ENCODE data around the gene POC1A.

POC1A gene

DNA sequence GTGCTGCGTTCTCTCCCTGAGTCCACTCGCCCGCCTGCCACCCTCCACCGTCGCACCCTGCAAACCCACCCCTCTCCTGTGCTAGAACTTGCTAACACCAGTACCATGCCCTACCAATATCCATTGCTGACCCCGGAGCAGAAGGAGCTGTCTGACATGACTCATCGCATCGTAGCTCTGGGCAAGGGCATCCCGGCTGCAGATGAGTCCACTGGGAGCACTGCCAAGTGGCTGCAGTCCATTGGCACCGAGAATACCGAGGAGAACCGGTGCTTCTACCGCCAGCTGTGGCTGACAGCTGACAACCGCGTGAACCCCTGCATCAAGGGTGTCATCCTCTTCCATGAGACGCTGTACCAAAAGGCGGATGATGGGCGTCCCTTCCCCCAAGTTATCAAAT is 38.8 kb upstream of the POC1A start:
- TF ChIP-seq, protein P1, sequence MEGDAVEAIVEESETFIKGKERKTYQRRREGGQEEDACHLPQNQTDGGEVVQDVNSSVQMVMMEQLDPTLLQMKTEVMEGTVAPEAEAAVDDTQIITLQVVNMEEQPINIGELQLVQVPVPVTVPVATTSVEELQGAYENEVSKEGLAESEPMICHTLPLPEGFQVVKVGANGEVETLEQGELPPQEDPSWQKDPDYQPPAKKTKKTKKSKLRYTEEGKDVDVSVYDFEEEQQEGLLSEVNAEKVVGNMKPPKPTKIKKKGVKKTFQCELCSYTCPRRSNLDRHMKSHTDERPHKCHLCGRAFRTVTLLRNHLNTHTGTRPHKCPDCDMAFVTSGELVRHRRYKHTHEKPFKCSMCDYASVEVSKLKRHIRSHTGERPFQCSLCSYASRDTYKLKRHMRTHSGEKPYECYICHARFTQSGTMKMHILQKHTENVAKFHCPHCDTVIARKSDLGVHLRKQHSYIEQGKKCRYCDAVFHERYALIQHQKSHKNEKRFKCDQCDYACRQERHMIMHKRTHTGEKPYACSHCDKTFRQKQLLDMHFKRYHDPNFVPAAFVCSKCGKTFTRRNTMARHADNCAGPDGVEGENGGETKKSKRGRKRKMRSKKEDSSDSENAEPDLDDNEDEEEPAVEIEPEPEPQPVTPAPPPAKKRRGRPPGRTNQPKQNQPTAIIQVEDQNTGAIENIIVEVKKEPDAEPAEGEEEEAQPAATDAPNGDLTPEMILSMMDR (conservative IDR thresholded peaks at IDR 0.05; ENCODE audit: low read length) = no peak
- DNase-seq (ENCODE audit: low read depth) = peak; percentile 70
- H3K4me3 ChIP-seq (ENCODE audit: low read length) = no peak overlapping the region

DNA sequence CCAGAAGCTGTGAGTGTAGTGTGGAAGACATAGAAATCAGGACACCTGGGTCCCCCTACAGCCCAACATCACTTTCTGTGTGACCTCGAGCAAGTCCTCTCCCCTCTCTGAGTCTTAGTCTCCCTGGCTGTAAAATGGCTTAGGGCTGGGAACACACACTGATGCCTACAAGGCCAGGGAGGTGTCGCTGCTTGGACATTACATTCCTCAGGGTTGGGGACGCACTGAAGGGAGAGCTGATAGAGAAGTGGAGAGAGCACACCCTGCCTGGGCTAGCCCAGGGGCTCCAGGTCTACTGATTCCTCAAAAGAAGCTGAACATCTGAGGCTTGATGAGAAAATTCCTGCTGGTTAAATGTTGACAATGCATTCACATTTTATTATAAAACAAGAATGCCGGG is 37.4 kb upstream of the POC1A start:
- TF ChIP-seq, protein P1 (conservative IDR thresholded peaks at IDR 0.05; ENCODE audit: low read length) = no peak
- H3K4me3 ChIP-seq (ENCODE audit: low read length) = no peak overlapping the region
- DNase-seq (ENCODE audit: low read depth) = no peak

DNA sequence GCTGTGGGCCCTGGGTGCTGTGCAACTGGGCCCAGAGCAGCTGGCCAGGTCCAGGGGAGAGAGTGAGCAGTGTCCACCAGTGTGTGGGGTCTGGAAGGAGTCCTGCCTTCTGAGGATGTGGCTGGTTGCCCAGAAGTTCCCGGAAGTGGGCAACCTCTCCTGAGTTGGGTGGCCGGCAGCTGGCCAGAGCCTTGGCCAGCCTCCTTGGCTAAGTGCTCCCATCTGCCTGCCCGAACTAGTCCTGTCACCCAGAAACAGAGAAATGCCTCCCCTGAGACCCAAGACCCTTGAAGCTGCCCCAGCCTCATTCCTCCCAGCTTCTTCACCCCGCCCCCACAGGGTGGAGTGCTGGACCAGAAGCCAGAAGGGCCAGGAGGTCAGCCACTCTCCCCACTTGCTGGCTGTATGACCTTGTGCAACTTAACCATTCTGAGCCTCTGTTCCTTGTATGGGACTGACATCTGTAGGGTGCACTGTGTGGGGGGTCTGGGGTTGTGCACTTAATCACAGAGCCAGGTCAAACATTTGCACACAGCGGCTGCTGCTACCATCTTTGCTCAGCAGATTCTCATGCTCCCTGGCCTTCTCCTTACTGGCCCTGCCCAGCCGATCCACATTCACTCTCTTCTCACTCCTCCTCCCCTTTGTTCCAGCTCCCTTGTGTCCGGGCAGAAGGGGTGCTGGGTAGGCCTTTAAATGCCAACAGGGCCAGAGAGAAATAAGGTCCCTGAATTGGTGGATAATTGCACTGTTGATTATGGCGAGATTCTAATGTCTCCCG is 36.3 kb upstream of the POC1A start:
- peak; percentile 88 for DNase-seq (ENCODE audit: low read depth)
- no peak overlapping the region for H3K4me3 ChIP-seq (ENCODE audit: low read length)
- TF ChIP-seq, protein P1 (conservative IDR thresholded peaks at IDR 0.05; ENCODE audit: low read length) = no peak

DNA sequence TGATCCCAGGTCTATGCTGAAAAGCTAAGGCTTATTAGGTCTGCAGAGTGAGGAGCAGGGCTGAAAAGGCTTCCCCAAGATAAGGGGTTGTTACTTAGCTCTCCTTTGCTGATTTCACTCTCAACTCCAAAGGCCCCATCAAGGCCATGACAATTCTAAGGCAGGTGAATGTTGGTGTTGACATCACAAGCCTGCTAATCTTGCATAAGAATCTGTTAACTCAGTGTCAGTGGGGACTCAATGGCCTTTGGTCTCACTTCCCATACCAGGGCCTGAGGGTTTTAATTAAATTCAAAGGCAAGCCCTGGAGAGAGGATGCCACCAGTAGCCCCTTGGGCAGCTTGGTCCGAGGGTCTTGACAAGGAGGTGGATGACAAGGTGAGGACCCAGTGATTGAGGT is 34.3 kb upstream of the POC1A start:
- H3K4me3 ChIP-seq (ENCODE audit: low read length) = no peak overlapping the region
- TF ChIP-seq, protein P1 (conservative IDR thresholded peaks at IDR 0.05; ENCODE audit: low read length) = no peak
- DNase-seq (ENCODE audit: low read depth) = no peak

DNA sequence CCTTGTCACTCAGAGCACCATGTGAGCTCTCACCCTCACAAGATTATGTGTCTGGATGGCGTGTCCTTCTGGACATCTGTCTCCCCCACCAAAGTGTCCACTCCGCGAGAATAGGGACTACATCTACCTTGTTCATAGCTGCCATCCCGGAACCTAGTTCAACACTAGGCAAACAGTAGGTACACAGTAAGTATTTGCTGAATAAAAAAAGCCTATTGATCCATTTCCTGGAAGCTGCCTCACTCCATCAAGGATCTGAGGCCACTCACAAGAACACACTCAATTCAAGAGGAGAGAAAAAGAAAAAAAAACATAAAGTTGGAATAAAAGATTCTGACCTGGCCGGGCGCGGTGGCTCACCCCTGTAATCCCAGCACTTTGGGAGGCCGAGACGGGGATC is 32.5 kb upstream of the POC1A start:
- TF ChIP-seq, protein P1 (conservative IDR thresholded peaks at IDR 0.05; ENCODE audit: low read length) = no peak
- H3K4me3 ChIP-seq (ENCODE audit: low read length) = no peak overlapping the region
- DNase-seq (ENCODE audit: low read depth) = no peak

DNA sequence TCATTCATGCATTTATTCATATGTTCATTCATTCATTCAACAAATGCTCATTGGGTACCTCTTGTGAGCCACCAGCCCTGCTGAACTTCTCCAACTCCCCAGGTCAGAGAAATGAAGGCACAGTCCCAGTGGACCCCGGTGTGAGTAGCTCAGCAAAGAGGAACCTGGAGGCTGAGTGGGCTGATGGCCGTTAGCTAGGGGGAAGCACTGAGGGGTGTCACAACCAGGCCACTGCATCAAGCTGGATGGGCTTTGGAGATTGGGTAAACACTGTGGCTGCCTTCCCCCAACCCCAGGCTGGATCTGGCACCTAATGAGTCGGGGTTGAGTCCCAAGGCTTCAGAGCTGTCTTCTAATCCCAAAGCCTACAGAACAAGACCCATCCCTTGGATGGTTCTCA is 31.6 kb upstream of the POC1A start:
- no peak for DNase-seq (ENCODE audit: low read depth)

DNA sequence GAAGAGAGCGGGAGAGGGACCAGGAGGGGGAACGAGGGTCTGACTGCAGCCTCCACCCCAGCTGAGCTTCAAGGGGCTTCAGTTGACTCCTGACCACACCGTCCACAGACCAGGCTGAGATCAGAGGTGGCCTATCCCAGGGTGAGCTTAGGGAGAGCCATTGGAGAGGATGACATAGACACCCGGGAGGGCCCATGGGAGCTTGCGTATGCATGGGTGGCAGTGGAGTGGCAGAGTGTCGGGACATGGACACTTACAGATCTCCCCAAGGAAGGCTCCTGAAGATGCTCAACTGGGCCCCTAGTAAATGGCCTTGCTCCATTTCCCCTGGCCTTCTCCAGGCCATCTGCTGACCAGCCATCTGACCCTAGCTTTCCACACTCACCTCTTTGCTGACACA is 31.1 kb upstream of the POC1A start:
- H3K4me3 ChIP-seq (ENCODE audit: low read length) = no peak overlapping the region
- TF ChIP-seq, protein P1 (conservative IDR thresholded peaks at IDR 0.05; ENCODE audit: low read length) = no peak
- DNase-seq (ENCODE audit: low read depth) = no peak

More for the DNA sequence above, 31.6 kb upstream of the POC1A start:
- TF ChIP-seq, protein P1 (conservative IDR thresholded peaks at IDR 0.05; ENCODE audit: low read length) = no peak
- no peak overlapping the region for H3K4me3 ChIP-seq (ENCODE audit: low read length)
